Measurements from ENCODE around the gene RAET1G. TPM values are rescaled to one million over a fixed set of nuclear protein-coding genes. Genes with fewer than 3 reads are reported as not detected.

The RAET1G gene
- total and polyA plus RNA-seq, 2 of the 13 experiments (the other 11 are each of a cell fraction or from before 2014, with no cell fraction given): not detected

DNA sequence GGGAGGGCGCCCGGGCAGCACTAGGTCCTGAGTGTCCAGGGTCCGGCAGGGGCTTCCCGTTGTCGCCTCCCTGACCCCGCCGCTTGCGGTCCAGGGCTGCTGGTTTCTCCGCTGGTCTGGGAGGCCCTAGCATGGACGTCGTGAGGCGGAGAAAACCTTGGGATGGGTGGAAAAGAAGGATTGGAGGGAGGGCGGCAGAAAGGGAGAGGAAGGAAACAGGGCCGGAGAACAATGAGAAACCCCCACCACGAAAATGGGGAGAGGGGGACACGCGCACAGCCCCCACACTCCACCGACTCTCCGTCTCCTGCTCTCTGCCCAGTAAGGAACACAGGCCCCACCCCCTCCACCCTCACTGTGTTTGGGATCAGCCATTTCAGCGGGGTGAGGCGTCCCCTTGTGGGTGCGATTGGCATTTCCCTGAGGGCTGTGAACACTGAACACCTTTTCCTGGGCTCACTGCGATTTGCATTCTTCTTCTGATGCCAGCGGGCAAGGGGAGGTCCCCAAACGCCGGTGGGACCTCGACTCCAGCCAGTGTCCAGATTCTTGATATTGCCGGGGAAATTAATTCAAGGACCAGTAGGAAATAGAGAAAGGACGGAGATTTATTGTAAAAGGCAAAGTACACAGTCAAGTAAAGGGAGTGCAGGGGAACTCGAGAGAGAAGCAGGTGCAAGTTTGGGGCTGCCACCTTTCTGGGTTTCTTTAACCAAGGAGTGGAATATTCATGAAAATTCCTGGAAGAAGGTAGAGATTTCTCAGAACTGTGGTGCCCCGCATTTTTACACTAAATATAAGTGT is 3.3 kb upstream of the RAET1G start (continued):
- peak; percentile 13; the same call in 1 of the 2 replicates for TF ChIP-seq ZNF605 (CRISPR knock-in tag; IDR thresholded peaks at IDR 0.05)
- TF ChIP-seq, protein P1, sequence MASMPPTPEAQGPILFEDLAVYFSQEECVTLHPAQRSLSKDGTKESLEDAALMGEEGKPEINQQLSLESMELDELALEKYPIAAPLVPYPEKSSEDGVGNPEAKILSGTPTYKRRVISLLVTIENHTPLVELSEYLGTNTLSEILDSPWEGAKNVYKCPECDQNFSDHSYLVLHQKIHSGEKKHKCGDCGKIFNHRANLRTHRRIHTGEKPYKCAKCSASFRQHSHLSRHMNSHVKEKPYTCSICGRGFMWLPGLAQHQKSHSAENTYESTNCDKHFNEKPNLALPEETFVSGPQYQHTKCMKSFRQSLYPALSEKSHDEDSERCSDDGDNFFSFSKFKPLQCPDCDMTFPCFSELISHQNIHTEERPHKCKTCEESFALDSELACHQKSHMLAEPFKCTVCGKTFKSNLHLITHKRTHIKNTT (CRISPR knock-in tag; IDR thresholded peaks at IDR 0.05): no peak
- no peak for TF ChIP-seq ZNF253 (CRISPR knock-in tag; IDR thresholded peaks at IDR 0.05; ENCODE audit: borderline replicate concordance)
- no peak for TF ChIP-seq NONO (IDR thresholded peaks at IDR 0.05)
- peak; percentile 81; the same call in 1 of the 2 replicates for TF ChIP-seq NONO (CRISPR knock-in tag; conservative IDR thresholded peaks at IDR 0.05)
- TF ChIP-seq, protein P2, sequence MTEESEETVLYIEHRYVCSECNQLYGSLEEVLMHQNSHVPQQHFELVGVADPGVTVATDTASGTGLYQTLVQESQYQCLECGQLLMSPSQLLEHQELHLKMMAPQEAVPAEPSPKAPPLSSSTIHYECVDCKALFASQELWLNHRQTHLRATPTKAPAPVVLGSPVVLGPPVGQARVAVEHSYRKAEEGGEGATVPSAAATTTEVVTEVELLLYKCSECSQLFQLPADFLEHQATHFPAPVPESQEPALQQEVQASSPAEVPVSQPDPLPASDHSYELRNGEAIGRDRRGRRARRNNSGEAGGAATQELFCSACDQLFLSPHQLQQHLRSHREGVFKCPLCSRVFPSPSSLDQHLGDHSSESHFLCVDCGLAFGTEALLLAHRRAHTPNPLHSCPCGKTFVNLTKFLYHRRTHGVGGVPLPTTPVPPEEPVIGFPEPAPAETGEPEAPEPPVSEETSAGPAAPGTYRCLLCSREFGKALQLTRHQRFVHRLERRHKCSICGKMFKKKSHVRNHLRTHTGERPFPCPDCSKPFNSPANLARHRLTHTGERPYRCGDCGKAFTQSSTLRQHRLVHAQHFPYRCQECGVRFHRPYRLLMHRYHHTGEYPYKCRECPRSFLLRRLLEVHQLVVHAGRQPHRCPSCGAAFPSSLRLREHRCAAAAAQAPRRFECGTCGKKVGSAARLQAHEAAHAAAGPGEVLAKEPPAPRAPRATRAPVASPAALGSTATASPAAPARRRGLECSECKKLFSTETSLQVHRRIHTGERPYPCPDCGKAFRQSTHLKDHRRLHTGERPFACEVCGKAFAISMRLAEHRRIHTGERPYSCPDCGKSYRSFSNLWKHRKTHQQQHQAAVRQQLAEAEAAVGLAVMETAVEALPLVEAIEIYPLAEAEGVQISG (CRISPR knock-in tag; IDR thresholded peaks at IDR 0.05): peak; percentile 32; the same call in 1 of the 2 replicates
- TF ChIP-seq ZBTB20 (CRISPR knock-in tag; IDR thresholded peaks at IDR 0.05; ENCODE audit: borderline replicate concordance, low read depth): peak; percentile 63; the same call in 1 of the 2 replicates
- TF ChIP-seq ELF1 (CRISPR knock-in tag; IDR thresholded peaks at IDR 0.05): 0 out of 2 replicates have a peak, but pooled peaks have one; percentile 23
- peak; percentile 52; the same call in 1 of the 2 replicates for TF ChIP-seq GATAD1 (CRISPR knock-in tag; IDR thresholded peaks at IDR 0.05)
- peak; percentile 59; the same call in 1 of the 2 replicates for TF ChIP-seq ZNF747 (CRISPR knock-in tag; IDR thresholded peaks at IDR 0.05; ENCODE audit: borderline replicate concordance)
- TF ChIP-seq, protein P3, sequence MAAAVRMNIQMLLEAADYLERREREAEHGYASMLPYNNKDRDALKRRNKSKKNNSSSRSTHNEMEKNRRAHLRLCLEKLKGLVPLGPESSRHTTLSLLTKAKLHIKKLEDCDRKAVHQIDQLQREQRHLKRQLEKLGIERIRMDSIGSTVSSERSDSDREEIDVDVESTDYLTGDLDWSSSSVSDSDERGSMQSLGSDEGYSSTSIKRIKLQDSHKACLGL (CRISPR knock-in tag; IDR thresholded peaks at IDR 0.05): no peak
- TF ChIP-seq, protein P4, sequence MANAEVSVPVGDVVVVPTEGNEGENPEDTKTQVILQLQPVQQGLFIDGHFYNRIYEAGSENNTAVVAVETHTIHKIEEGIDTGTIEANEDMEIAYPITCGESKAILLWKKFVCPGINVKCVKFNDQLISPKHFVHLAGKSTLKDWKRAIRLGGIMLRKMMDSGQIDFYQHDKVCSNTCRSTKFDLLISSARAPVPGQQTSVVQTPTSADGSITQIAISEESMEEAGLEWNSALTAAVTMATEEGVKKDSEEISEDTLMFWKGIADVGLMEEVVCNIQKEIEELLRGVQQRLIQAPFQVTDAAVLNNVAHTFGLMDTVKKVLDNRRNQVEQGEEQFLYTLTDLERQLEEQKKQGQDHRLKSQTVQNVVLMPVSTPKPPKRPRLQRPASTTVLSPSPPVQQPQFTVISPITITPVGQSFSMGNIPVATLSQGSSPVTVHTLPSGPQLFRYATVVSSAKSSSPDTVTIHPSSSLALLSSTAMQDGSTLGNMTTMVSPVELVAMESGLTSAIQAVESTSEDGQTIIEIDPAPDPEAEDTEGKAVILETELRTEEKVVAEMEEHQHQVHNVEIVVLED (CRISPR knock-in tag; IDR thresholded peaks at IDR 0.05; ENCODE audit: borderline replicate concordance): peak; percentile 14; the same call in 1 of the 2 replicates
- TF ChIP-seq MXI1 (IDR thresholded peaks at IDR 0.05; ENCODE audit: borderline replicate concordance, low read depth, low read length): 0 out of 3 replicates have a peak, but pooled peaks have one; percentile 25
- TF ChIP-seq MTA3 (CRISPR knock-in tag; IDR thresholded peaks at IDR 0.05): no peak
- TF ChIP-seq, protein P5, sequence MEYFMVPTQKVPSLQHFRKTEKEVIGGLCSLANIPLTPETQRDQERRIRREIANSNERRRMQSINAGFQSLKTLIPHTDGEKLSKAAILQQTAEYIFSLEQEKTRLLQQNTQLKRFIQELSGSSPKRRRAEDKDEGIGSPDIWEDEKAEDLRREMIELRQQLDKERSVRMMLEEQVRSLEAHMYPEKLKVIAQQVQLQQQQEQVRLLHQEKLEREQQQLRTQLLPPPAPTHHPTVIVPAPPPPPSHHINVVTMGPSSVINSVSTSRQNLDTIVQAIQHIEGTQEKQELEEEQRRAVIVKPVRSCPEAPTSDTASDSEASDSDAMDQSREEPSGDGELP (IDR thresholded peaks at IDR 0.05; ENCODE audit: borderline replicate concordance, low read depth): no peak; the same call in 1 of the 2 replicates
- peak; percentile 43; the same call in 1 of the 2 replicates for TF ChIP-seq FOSL2 (CRISPR knock-in tag; IDR thresholded peaks at IDR 0.05)
- TF ChIP-seq XRCC5 (optimal IDR thresholded peaks at IDR 0.05; ENCODE audit: low read length): peak; percentile 93
- TF ChIP-seq RCOR2 (CRISPR knock-in tag; IDR thresholded peaks at IDR 0.05): no peak
- TF ChIP-seq SSRP1 (CRISPR knock-in tag; IDR thresholded peaks at IDR 0.05): peak; percentile 81; the same call in 1 of the 2 replicates
- TF ChIP-seq FOXA1 (IDR thresholded peaks at IDR 0.05): no peak
- no peak for TF ChIP-seq FOXA1 (CRISPR knock-in tag; IDR thresholded peaks at IDR 0.05)
- peak; percentile 64; the same call in 1 of the 2 replicates for TF ChIP-seq JUND (CRISPR knock-in tag; IDR thresholded peaks at IDR 0.05)
- TF ChIP-seq ZNF746 (CRISPR knock-in tag; IDR thresholded peaks at IDR 0.05): 0 out of 2 replicates have a peak, but pooled peaks have one; percentile 19
- 0 out of 2 replicates have a peak, but pooled peaks have one; percentile 58 for TF ChIP-seq ZNF670 (CRISPR knock-in tag; IDR thresholded peaks at IDR 0.05; ENCODE audit: borderline replicate concordance)
